Subcutaneous adipose tissue (tissue), 4 donors: ENCODE results near the gene KDM4B. TPM values are rescaled to one million over a fixed set of nuclear protein-coding genes. Genes with fewer than 3 reads are reported as not detected.

Experiments
- total RNA-seq, 4 donors: library from RNA; depleted of rRNA; stranded (reverse); fragments of >200 nt; gene quantifications; one replicate each; pipeline ENCODE4 v1.1.0, GENCODE V29; 2016
- TF ChIP-seq, protein P1 (sequence below): fragments of 450-650 bp; IDR thresholded peaks from one replicate; pipeline ENCODE4 v1.5.1; 2016; ENCODE audit warnings: low read depth, mild to moderate bottlenecking, control low read depth, antibody characterized with exemption, moderate library complexity

Gene KDM4B
- total RNA-seq, 4 donors from 2014 or later = 19.4 to 56.1 (median 28.5) TPM

DNA sequence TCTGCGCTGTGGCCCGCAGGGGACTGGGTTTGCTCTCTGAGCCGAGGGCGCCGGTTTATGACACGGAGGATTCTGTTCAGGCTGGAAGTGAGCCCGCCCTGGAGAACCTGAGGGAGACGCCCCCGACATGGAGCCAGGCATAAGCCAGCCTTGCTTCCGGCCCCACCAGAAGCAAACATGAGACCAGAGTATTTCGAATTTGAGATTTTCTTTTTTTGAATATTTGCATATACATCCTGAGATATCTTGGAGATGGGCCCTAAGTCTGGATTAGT is 72.9 kb downstream of the KDM4B start:
- TF ChIP-seq, protein P1, sequence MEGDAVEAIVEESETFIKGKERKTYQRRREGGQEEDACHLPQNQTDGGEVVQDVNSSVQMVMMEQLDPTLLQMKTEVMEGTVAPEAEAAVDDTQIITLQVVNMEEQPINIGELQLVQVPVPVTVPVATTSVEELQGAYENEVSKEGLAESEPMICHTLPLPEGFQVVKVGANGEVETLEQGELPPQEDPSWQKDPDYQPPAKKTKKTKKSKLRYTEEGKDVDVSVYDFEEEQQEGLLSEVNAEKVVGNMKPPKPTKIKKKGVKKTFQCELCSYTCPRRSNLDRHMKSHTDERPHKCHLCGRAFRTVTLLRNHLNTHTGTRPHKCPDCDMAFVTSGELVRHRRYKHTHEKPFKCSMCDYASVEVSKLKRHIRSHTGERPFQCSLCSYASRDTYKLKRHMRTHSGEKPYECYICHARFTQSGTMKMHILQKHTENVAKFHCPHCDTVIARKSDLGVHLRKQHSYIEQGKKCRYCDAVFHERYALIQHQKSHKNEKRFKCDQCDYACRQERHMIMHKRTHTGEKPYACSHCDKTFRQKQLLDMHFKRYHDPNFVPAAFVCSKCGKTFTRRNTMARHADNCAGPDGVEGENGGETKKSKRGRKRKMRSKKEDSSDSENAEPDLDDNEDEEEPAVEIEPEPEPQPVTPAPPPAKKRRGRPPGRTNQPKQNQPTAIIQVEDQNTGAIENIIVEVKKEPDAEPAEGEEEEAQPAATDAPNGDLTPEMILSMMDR = no peak

GRCh38 chr19:5042556-5042955 is 73.6 kb downstream of the KDM4B start:
- TF ChIP-seq, protein P1 = no peak

GRCh38 chr19:5045029-5045428 is 76.1 kb downstream of the KDM4B start:
- TF ChIP-seq, protein P1 = no peak

GRCh38 chr19:5045956-5046338 is 77.0 kb downstream of the KDM4B start:
- TF ChIP-seq, protein P1 = no peak

- TF ChIP-seq, protein P1 = no peak
These were observed 77.6 kb downstream of the KDM4B start for GRCh38 chr19:5046339-5047039.

DNA sequence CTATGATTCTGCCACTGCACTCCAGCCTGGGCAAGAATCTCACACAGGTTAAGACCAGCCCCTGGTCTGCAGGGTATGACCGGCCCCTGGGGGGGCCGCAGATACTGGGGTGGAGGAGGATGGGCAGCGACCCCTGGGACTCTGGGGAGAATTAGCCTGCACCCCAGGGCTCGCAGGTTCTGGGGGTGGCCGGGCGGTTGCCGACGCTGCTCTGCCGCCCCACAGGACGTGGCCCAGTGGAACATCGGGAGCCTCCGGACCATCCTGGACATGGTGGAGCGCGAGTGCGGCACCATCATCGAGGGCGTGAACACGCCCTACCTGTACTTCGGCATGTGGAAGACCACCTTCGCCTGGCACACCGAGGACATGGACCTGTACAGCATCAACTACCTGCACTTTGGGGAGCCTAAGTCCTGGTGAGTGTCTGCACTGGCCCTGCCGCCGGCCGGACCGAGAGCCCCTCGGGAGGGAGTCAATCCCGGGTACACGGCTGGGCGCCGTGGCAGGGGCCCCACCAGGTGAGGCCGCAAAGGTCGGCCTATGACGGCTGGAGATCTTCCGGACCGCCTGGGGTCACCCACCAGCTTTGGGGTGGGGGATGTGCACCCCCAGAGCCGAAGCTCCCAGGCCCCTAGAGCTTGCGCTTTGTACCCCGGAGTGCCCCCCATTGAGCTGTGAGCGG is 78.5 kb downstream of the KDM4B start:
- TF ChIP-seq, protein P1 = no peak

DNA sequence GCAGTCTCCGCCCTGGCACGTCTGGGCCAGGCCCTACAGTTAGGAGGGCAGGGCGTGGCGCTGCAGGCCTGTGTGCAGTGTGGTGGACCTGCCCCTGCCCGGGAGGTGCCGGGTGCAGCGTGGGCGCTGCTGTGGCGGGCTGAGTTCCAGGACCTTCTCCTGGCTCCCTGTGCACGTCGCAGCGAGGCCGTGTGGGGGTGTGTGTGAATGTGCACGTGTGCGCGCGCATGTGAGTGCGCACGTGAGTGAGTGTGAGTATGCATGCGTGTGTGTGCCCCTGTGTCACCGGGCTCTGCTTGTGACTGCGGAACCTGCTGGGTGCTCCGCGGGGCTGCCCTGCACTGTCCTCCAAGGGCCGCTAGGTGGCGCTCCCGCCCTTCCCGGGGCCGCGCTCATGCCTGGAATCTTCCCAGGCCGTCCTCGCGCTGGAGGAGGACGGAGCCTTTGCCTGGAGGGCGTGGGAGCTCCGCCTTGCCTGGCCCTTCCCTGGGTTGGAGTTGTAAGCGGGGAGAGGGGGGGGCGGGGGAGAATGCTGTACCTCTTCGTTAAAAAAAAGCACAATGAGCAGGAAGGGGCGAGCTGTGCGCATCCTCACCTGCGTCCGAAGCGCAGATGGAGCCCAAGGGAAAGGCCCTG is 79.3 kb downstream of the KDM4B start:
- TF ChIP-seq, protein P1 = no peak
